ENCODE data around the gene EDAR. TPM values are rescaled to one million over a fixed set of nuclear protein-coding genes. Genes with fewer than 3 reads are reported as not detected.

Gene EDAR
- total and polyA plus RNA-seq, 10 of the 15 experiments (the other 5 are each of a cell fraction or from before 2014, with no cell fraction given), result 0.04 TPM; not detected in 9

- H3K27ac ChIP-seq (ENCODE audit: control insufficient read depth, insufficient read depth), result no peak overlapping the region
- H3K4me3 ChIP-seq, result no peak overlapping the region
- H3K27me3 ChIP-seq (replicated peaks in 1 of 2; ENCODE audit: control insufficient read depth in 2 of 2, insufficient read depth in 2 of 2, low read length in 1 of 2), result no peaks in the 10 kb centered on the region; a peak in 1 of 4 replicates
- intact Hi-C loops (cut with micrococcal nuclease; ENCODE audit: unreplicated experiment), result no loop called here
- no TSS peak for BruUV-seq (replicated peaks)
- no peaks in the 10 kb centered on the region for H3K36me3 ChIP-seq (ENCODE audit: control insufficient read depth in 2 of 2, insufficient read depth in 2 of 2, low read length in 1 of 2)
- no peak for ATAC-seq
- no peak for DNase-seq (ENCODE audit: low read depth, low spot score)
- no peak overlapping the region for H2AFZ ChIP-seq (ENCODE audit: control insufficient read depth, low read depth, low read length)
- H3K9me3 ChIP-seq (replicated peaks; ENCODE audit: control insufficient read depth, insufficient read depth, low read length), result no peaks in the 10 kb centered on the region
- no peaks in the 10 kb centered on the region for H3K79me2 ChIP-seq (ENCODE audit: control insufficient read depth, insufficient read depth, low read length)
- in situ Hi-C loops (cut with MboI), result no loop called here
- 28% methylated on average over 15 of the region's 15 CpGs for WGBS (ENCODE audit: insufficient coverage, insufficient replicate concordance, low lambda C conversion rate, missing lambda C conversion rate)
- H4K20me1 ChIP-seq (ENCODE audit: control insufficient read depth, insufficient read depth), result no peaks in the 10 kb centered on the region
- no peak overlapping the region for H3K4me2 ChIP-seq (ENCODE audit: control insufficient read depth, insufficient read depth)
- TF ChIP-seq MYC (IDR thresholded peaks at IDR 0.05; ENCODE audit: insufficient read depth, insufficient read length, insufficient replicate concordance, low read length, severe bottlenecking) (no peak), CREM (IDR thresholded peaks at IDR 0.05; ENCODE audit: low read depth) (no peak), ETV6 (conservative IDR thresholded peaks at IDR 0.05 in 1 of 2, IDR thresholded peaks at IDR 0.05 in 1 of 2; ENCODE audit: borderline replicate concordance in 1 of 2, low read depth in 1 of 2) (no peak), HDAC2 (IDR thresholded peaks at IDR 0.05) (no peak)
- ChIA-PET SMC1A (ENCODE audit: uncharacterized antibody, unreplicated experiment) (interaction anchor here (0.6 kb wide), 1 partner anchor 290 kb away, joined by 3 read pairs; no protein-coding TSS in a partner anchor), RAD21 (ENCODE audit: unreplicated experiment) (no interaction called here), CTCF (interaction anchor here (2.4 kb wide), 1 partner anchor 13 kb away, joined by 9 read pairs; no protein-coding TSS in a partner anchor), POLR2A (no interaction called here)
- no peaks in the 10 kb centered on the region for H3K4me1 ChIP-seq (ENCODE audit: control insufficient read depth, insufficient read depth, low read length)
- H3K9ac ChIP-seq (ENCODE audit: control insufficient read depth, insufficient read depth, low read length), result no peak overlapping the region
- no peak for FAIRE-seq
Observed at GRCh38 chr2:108916122-108916795, 72.8 kb downstream of the EDAR start.

GRCh38 chr2:108912629-108912902 lies 76.5 kb downstream of the EDAR start:
- no peaks in the 10 kb centered on the region for H3K4me1 ChIP-seq (ENCODE audit: control insufficient read depth, insufficient read depth, low read length)
- FAIRE-seq, result no peak
- intact Hi-C loops (cut with micrococcal nuclease; ENCODE audit: unreplicated experiment), result no loop called here
- no peaks in the 10 kb centered on the region for H3K36me3 ChIP-seq (ENCODE audit: control insufficient read depth in 2 of 2, insufficient read depth in 2 of 2, low read length in 1 of 2)
- H3K27me3 ChIP-seq (replicated peaks in 1 of 2; ENCODE audit: control insufficient read depth in 2 of 2, insufficient read depth in 2 of 2, low read length in 1 of 2), result no peaks in the 10 kb centered on the region; a peak in 2 of 4 replicates
- ChIA-PET CTCF (no interaction called here), RAD21 (ENCODE audit: unreplicated experiment) (no interaction called here), SMC1A (ENCODE audit: uncharacterized antibody, unreplicated experiment) (no interaction called here), POLR2A (no interaction called here)
- no peak overlapping the region for H3K4me2 ChIP-seq (ENCODE audit: control insufficient read depth, insufficient read depth)
- no peaks in the 10 kb centered on the region for H4K20me1 ChIP-seq (ENCODE audit: control insufficient read depth, insufficient read depth)
- H3K9ac ChIP-seq (ENCODE audit: control insufficient read depth, insufficient read depth, low read length), result no peak overlapping the region
- no peak overlapping the region for H3K27ac ChIP-seq (ENCODE audit: control insufficient read depth, insufficient read depth)
- DNase-seq (ENCODE audit: low read depth, low spot score), result no peak
- in situ Hi-C loops (cut with MboI), result no loop called here
- WGBS (ENCODE audit: insufficient coverage, insufficient replicate concordance, low lambda C conversion rate, missing lambda C conversion rate), result 45% methylated on average over 5 of the region's 5 CpGs
- ATAC-seq, result no peak
- BruUV-seq (replicated peaks), result no TSS peak
- H3K4me3 ChIP-seq, result no peak overlapping the region
- no peaks in the 10 kb centered on the region for H3K79me2 ChIP-seq (ENCODE audit: control insufficient read depth, insufficient read depth, low read length)
- H3K9me3 ChIP-seq (replicated peaks; ENCODE audit: control insufficient read depth, insufficient read depth, low read length), result no peaks in the 10 kb centered on the region
- no peak overlapping the region for H2AFZ ChIP-seq (ENCODE audit: control insufficient read depth, low read depth, low read length)
- TF ChIP-seq MEF2B (IDR thresholded peaks at IDR 0.05; ENCODE audit: partially characterized antibody, poor library complexity, severe bottlenecking) (no peak), RCOR1 (conservative IDR thresholded peaks at IDR 0.05; ENCODE audit: low read depth, low read length) (no peak), MTA3 (IDR thresholded peaks at IDR 0.05; ENCODE audit: borderline replicate concordance, low read length) (no peak), ATF2 (IDR thresholded peaks at IDR 0.05; ENCODE audit: low read length) (no peak), STAT1 (conservative IDR thresholded peaks at IDR 0.05) (no peak), RAD51 (IDR thresholded peaks at IDR 0.05) (no peak), ZNF24 (IDR thresholded peaks at IDR 0.05) (no peak), USF2 (IDR thresholded peaks at IDR 0.05; ENCODE audit: borderline replicate concordance, low read depth, low read length) (no peak)
